DOHH2 (cell line): Measurements from ENCODE around the gene MEGF11.

Experiments used
- H3F3A ChIP-seq: fragments of 200-600 bp; sonication (generic), shearing (Covaris generic); 2 replicates; pipeline ENCODE4 v1.6.0; 2016; ENCODE audit warnings: antibody characterized with exemption, mild to moderate bottlenecking; ENCODE audit not compliant: control insufficient read depth, insufficient read depth
- H3K27ac ChIP-seq: fragments of 200-600 bp; sonication (generic); 2 replicates; pipeline ENCODE4 v1.5.1; 2014; ENCODE audit warnings: low read depth, mild to moderate bottlenecking, low read length, moderate library complexity
- H3K27me3 ChIP-seq: fragments of 200-600 bp; sonication (generic); 2 replicates; pipeline ENCODE4 v1.6.1; 2014; ENCODE audit warnings: mild to moderate bottlenecking, low read length, mixed read lengths; ENCODE audit not compliant: control insufficient read depth
- H3K36me3 ChIP-seq: fragments of 200-600 bp; sonication (generic); 2 replicates; pipeline ENCODE4 v1.6.1; 2014; ENCODE audit warnings: mild to moderate bottlenecking, low read length, moderate library complexity, mixed read lengths; ENCODE audit not compliant: control insufficient read depth
- H3K4me1 ChIP-seq: fragments of 200-600 bp; sonication (generic); 2 replicates; pipeline ENCODE4 v1.6.1; 2014; ENCODE audit warnings: mild to moderate bottlenecking, low read length, mixed read lengths; ENCODE audit not compliant: control insufficient read depth
- H3K4me2 ChIP-seq: fragments of 200-600 bp; sonication (generic); 2 replicates; pipeline ENCODE4 v1.6.0; 2014; ENCODE audit warnings: mild to moderate bottlenecking, low read length, moderate library complexity
- H3K4me3 ChIP-seq: fragments of 200-600 bp; sonication (generic); 2 replicates; pipeline ENCODE4 v1.5.1; 2014; ENCODE audit warnings: mild to moderate bottlenecking, low read length, mixed read lengths
- H3K79me2 ChIP-seq: fragments of 200-600 bp; sonication (generic); 2 replicates; pipeline ENCODE4 v1.6.1; 2014; ENCODE audit warnings: mild to moderate bottlenecking, low read length, mixed read lengths; ENCODE audit not compliant: control insufficient read depth
- H3K9me2 ChIP-seq: fragments of 200-600 bp; sonication (generic); replicated peaks from 2 replicates; pipeline ENCODE4 v1.6.1; 2014; ENCODE audit warnings: mild to moderate bottlenecking, low read length, mixed read lengths; ENCODE audit not compliant: control insufficient read depth
- H3K9me3 ChIP-seq: fragments of 200-600 bp; sonication (generic); 2 replicates; pipeline ENCODE4 v1.6.1; 2014; ENCODE audit warnings: antibody characterized with exemption, low read length, mixed read lengths; ENCODE audit not compliant: control insufficient read depth, insufficient read depth
- H4K20me1 ChIP-seq: fragments of 200-600 bp; sonication (generic); 2 replicates; pipeline ENCODE4 v1.6.0; 2014; ENCODE audit warnings: low read depth, mild to moderate bottlenecking, antibody characterized with exemption, low read length, moderate library complexity; ENCODE audit not compliant: control insufficient read depth, insufficient read depth
- EZH2phosphoT487 ChIP-seq: fragments of 200-600 bp; sonication (generic); IDR thresholded peaks from 2 replicates; pipeline ENCODE4 v1.6.1; 2017; ENCODE audit warnings: borderline replicate concordance, mild to moderate bottlenecking, antibody characterized with exemption, low read length, moderate library complexity, mixed read lengths
- TF ChIP-seq, protein P1 (sequence below): fragments of 200-600 bp; sonication (generic); IDR thresholded peaks from one replicate; pipeline ENCODE4 v1.5.1; 2014; ENCODE audit warnings: antibody characterized with exemption, mild to moderate bottlenecking, low read depth, low read length; ENCODE audit not compliant: poor library complexity, severe bottlenecking

Gene MEGF11

DNA sequence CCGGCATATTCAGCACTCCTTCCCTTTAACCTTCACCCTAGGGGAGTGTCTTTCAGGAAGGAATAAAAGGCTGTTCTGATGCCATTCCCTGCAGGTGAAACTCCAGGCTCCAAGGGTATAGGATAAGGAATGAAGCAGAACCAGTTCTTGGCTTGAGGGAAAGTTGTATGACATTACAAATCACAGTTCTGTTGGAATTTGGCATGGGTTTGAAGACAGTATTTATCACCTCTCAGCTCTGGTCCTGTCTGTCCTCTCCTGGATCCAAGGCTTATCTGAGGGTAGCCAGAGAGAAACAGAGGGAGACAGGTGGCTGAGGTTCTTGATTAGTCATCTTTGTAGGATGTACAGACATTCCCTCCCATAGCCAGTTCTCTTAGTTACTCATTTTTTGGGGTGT, 347.2 kb downstream of the MEGF11 start:
- H3K27me3 ChIP-seq, result no peaks in the 10 kb centered on the region
- H3K27ac ChIP-seq, result no peak overlapping the region
- H3K9me3 ChIP-seq, result no peaks in the 10 kb centered on the region
- H3K79me2 ChIP-seq, result no peaks in the 10 kb centered on the region
- peaks cover 57% of the 10 kb centered on the region for H3K36me3 ChIP-seq
- H4K20me1 ChIP-seq, result no peaks in the 10 kb centered on the region
- H3K4me1 ChIP-seq, result peaks cover 20% of the 10 kb centered on the region
- no peak overlapping the region for H3K4me2 ChIP-seq
- H3K4me3 ChIP-seq, result no peak overlapping the region
- no peaks in the 10 kb centered on the region for H3K9me2 ChIP-seq
- TF ChIP-seq, protein P1, sequence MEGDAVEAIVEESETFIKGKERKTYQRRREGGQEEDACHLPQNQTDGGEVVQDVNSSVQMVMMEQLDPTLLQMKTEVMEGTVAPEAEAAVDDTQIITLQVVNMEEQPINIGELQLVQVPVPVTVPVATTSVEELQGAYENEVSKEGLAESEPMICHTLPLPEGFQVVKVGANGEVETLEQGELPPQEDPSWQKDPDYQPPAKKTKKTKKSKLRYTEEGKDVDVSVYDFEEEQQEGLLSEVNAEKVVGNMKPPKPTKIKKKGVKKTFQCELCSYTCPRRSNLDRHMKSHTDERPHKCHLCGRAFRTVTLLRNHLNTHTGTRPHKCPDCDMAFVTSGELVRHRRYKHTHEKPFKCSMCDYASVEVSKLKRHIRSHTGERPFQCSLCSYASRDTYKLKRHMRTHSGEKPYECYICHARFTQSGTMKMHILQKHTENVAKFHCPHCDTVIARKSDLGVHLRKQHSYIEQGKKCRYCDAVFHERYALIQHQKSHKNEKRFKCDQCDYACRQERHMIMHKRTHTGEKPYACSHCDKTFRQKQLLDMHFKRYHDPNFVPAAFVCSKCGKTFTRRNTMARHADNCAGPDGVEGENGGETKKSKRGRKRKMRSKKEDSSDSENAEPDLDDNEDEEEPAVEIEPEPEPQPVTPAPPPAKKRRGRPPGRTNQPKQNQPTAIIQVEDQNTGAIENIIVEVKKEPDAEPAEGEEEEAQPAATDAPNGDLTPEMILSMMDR, result no peak
- TF ChIP-seq EZH2phosphoT487, result no peak
- H3F3A ChIP-seq, result peaks cover 3% of the 10 kb centered on the region; the same call in 1 of the 2 replicates

DNA sequence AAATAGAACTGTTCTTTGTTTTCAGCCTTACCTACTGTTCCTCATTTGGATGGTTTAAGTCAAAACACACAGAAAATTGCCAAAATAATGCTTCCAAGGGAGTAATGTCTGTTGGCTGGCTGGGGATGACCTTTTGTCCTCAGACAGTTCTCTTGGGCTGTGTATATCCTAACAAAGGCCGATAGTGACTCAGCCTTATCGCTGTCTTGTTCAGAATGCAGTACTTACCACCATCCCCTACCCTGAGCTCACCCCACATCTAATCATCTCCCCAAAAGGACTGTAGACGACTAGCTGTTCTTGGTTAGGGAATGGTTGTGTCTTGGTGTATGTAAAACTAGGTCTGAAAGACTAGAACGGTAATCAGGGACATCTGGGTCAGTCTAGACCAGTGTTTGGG, 349.2 kb downstream of the MEGF11 start:
- Histone ChIP-seq H3K36me3 (peaks cover 61% of the 10 kb centered on the region), H4K20me1 (no peaks in the 10 kb centered on the region), H3K9me2 (no peaks in the 10 kb centered on the region), H3K4me2 (no peak overlapping the region), H3K9me3 (no peaks in the 10 kb centered on the region), H3K4me1 (peaks cover 20% of the 10 kb centered on the region), H3K27ac (no peak overlapping the region), H3K27me3 (no peaks in the 10 kb centered on the region), H3K4me3 (no peak overlapping the region), H3F3A (peaks cover 3% of the 10 kb centered on the region; the same call in 1 of the 2 replicates), H3K79me2 (no peaks in the 10 kb centered on the region)
- no peak for TF ChIP-seq EZH2phosphoT487
- TF ChIP-seq, protein P1, result no peak

GRCh38 chr15:65903296-65904073, 350.1 kb downstream of the MEGF11 start:
- Histone ChIP-seq H3K4me2 (no peak overlapping the region), H3K4me3 (no peak overlapping the region), H4K20me1 (no peaks in the 10 kb centered on the region), H3K79me2 (no peaks in the 10 kb centered on the region), H3F3A (peaks cover 3% of the 10 kb centered on the region; the same call in 1 of the 2 replicates), H3K27ac (no peak overlapping the region), H3K9me3 (no peaks in the 10 kb centered on the region), H3K9me2 (no peaks in the 10 kb centered on the region), H3K4me1 (peaks cover 20% of the 10 kb centered on the region), H3K27me3 (no peaks in the 10 kb centered on the region), H3K36me3 (peaks cover 64% of the 10 kb centered on the region)
- no peak for TF ChIP-seq EZH2phosphoT487
- TF ChIP-seq, protein P1, result no peak
